HepG2 (cell line): Measurements from ENCODE around the gene TALDO1. TPM values are rescaled to one million over a fixed set of nuclear protein-coding genes. Genes with fewer than 3 reads are reported as not detected.
A peak's percentile ranks its signal among the peaks of the same experiment; 100 is the strongest.

Experiments used
- ARNTL ChIP-seq: sonication (generic); formaldehyde crosslinking; IDR thresholded peaks from 2 replicates; pipeline ENCODE4 v1.4.0; 2020; ENCODE audit warnings: mild to moderate bottlenecking, missing genetic modification reagents
- HNRNPLL ChIP-seq: fragments of 200-400 bp; formaldehyde crosslinking; IDR thresholded peaks from 2 replicates; pipeline ENCODE4 v1.6.1; 2017; ENCODE audit warnings: mild to moderate bottlenecking, low read depth, low read length; ENCODE audit not compliant: poor library complexity, severe bottlenecking
- KMT2A ChIP-seq: sonication (generic); formaldehyde crosslinking; IDR thresholded peaks from 2 replicates; pipeline ENCODE4 v1.4.0; 2020; ENCODE audit warnings: missing genetic modification reagents
- MATR3 ChIP-seq: sonication (generic); formaldehyde crosslinking; IDR thresholded peaks from 2 replicates; pipeline ENCODE4 v1.4.0; 2020; ENCODE audit warnings: missing genetic modification reagents
- MYC ChIP-seq: sonication (generic); formaldehyde crosslinking; IDR thresholded peaks from 2 replicates; pipeline ENCODE4 v1.9.0; 2021; ENCODE audit warnings: missing genetic modification reagents, borderline replicate concordance
- NCOA2 ChIP-seq: sonication (generic); formaldehyde crosslinking; IDR thresholded peaks from 2 replicates; pipeline ENCODE4 v1.8.0; 2022; ENCODE audit warnings: inconsistent platforms
- NR2F2 ChIP-seq: IDR thresholded peaks from 2 replicates; pipeline ENCODE4 v1.6.1; 2012; ENCODE audit warnings: low read depth, inconsistent platforms, borderline replicate concordance
- PITX1 ChIP-seq: sonication (generic); formaldehyde crosslinking; IDR thresholded peaks from 2 replicates; pipeline ENCODE4 v1.5.1; 2020; ENCODE audit warnings: mild to moderate bottlenecking, missing genetic modification reagents
- PPARG ChIP-seq: conservative IDR thresholded peaks from 2 replicates; pipeline ENCODE4 v1.6.1; 2016; ENCODE audit warnings: missing biosample characterization, missing genetic modification reagents
- PRMT3 ChIP-seq: sonication (generic); formaldehyde crosslinking; IDR thresholded peaks from 2 replicates; pipeline ENCODE4 v1.8.1; 2022; ENCODE audit warnings: low read depth, mild to moderate bottlenecking, moderate library complexity, missing genetic modification reagents, borderline replicate concordance
- RARG ChIP-seq: sonication (generic); formaldehyde crosslinking; IDR thresholded peaks from 2 replicates; pipeline ENCODE4 v1.4.0; 2020; ENCODE audit warnings: low read depth, mild to moderate bottlenecking, missing genetic modification reagents
- REPIN1 ChIP-seq: sonication (generic); formaldehyde crosslinking; IDR thresholded peaks from 2 replicates; pipeline ENCODE4 v1.8.0; 2022; ENCODE audit warnings: missing genetic modification reagents, low read depth, mild to moderate bottlenecking, borderline replicate concordance
- SRY ChIP-seq: sonication (generic); formaldehyde crosslinking; IDR thresholded peaks from 2 replicates; pipeline ENCODE4 v1.8.0; 2022; ENCODE audit warnings: mild to moderate bottlenecking, missing genetic modification reagents
- STAG1 ChIP-seq: sonication (generic); formaldehyde crosslinking; IDR thresholded peaks from 2 replicates; pipeline ENCODE4 v1.4.0; 2020; ENCODE audit warnings: missing genetic modification reagents
- ZBTB25 ChIP-seq: IDR thresholded peaks from 2 replicates; pipeline ENCODE4 v1.6.1; 2018; ENCODE audit warnings: missing genetic modification reagents
- ZEB1 ChIP-seq: IDR thresholded peaks from 2 replicates; pipeline ENCODE4 v1.6.1; 2012; ENCODE audit warnings: mild to moderate bottlenecking, low read depth, inconsistent platforms; ENCODE audit not compliant: insufficient replicate concordance
- ZNF207 ChIP-seq: fragments of 450-650 bp; IDR thresholded peaks from 2 replicates; pipeline ENCODE4 v1.6.1; 2016; ENCODE audit warnings: antibody characterized with exemption, borderline replicate concordance
- ZNF567 ChIP-seq: sonication (generic); formaldehyde crosslinking; IDR thresholded peaks from 2 replicates; pipeline ENCODE4 v1.8.1; 2023; ENCODE audit warnings: mild to moderate bottlenecking, missing genetic modification reagents, borderline replicate concordance
- ZNF75D ChIP-seq: sonication (generic); formaldehyde crosslinking; IDR thresholded peaks from 2 replicates; pipeline ENCODE4 v1.8.1; 2023; ENCODE audit warnings: missing genetic modification reagents, mild to moderate bottlenecking, borderline replicate concordance
- polyA plus RNA-seq, 8 experiments: library from polyadenylated mRNA; depleted of rRNA in 3 of 8; stranded (reverse) in 7 of 8; unstranded in 1 of 8; fragments of >200 nt; fragmentation: Illumina TruSeq in 4 of 8; extraction: Trizol in 4 of 8; gene quantifications; 2 replicates each; pipeline versions ENCODE4 v1.2.1 to v1.2.3, GENCODE V29; 2011 to 2016; ENCODE audit warnings: low read depth in 4 of 8, missing spikeins in 1 of 8, mixed read lengths in 1 of 8; ENCODE audit not compliant: insufficient read depth in 1 of 8
- total RNA-seq, 5 experiments: library from RNA; depleted of rRNA; stranded (reverse); fragments of >200 nt; fragmentation: Illumina TruSeq; extraction: Trizol; gene quantifications; 2 replicates each; pipeline ENCODE4 v1.2.3, GENCODE V29; 2016; ENCODE audit warnings: low read depth in 1 of 5
- TF ChIP-seq, protein P1 (sequence below): sonication (generic); formaldehyde crosslinking; IDR thresholded peaks from 2 replicates; pipeline ENCODE4 v1.4.0; 2020; ENCODE audit warnings: missing genetic modification reagents
- TF ChIP-seq, protein P2 (sequence below): sonication (generic); formaldehyde crosslinking; conservative IDR thresholded peaks from 2 replicates; pipeline ENCODE4 v1.8.0; 2022; ENCODE audit warnings: low read depth, missing genetic modification reagents
- TF ChIP-seq, protein P3 (sequence below): IDR thresholded peaks from 2 replicates; pipeline ENCODE4 v1.6.1; 2016; ENCODE audit warnings: mild to moderate bottlenecking, missing biosample characterization, missing genetic modification reagents

The TALDO1 gene
- total and polyA plus RNA-seq, 2 of the 13 experiments (the other 11 are each of a cell fraction or from before 2014, with no cell fraction given): 107 to 240 TPM

DNA sequence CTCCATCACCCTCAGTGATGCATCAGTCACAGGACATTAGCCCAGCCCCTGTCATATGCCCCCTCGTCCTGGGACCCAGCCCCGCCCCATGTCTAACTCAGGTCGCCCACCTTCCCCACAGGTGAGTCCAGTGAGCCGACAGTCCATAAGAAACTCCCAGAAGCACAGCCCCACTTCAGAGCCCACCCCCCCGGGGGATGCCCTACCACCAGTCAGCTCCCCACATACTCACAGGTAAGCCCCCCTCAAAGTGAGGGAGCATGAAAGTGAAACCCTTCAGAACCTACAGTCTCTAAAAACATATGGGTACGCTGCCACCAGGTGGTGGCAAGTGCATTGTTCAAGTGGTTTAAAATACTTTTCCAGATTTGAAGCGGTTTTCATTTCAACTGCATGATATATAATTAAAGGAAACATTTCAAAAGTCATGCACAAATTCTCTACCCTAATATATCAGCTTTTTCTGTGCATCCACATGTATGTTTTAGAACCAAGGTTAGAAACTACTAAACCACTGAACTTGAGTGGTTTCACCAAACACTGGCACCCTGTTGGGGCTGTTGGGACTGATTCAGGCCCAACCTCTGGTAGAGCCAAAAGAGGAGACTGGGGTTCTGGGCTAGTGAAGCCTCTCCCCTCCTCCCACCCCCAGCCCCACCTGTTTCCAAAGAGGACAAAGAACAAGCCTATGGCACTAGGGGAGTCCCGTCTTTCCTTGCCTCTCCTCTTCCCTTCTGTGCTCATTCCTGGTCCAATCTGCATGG lies 24.0 kb upstream of the TALDO1 start (continued):
- TF ChIP-seq, protein P1, sequence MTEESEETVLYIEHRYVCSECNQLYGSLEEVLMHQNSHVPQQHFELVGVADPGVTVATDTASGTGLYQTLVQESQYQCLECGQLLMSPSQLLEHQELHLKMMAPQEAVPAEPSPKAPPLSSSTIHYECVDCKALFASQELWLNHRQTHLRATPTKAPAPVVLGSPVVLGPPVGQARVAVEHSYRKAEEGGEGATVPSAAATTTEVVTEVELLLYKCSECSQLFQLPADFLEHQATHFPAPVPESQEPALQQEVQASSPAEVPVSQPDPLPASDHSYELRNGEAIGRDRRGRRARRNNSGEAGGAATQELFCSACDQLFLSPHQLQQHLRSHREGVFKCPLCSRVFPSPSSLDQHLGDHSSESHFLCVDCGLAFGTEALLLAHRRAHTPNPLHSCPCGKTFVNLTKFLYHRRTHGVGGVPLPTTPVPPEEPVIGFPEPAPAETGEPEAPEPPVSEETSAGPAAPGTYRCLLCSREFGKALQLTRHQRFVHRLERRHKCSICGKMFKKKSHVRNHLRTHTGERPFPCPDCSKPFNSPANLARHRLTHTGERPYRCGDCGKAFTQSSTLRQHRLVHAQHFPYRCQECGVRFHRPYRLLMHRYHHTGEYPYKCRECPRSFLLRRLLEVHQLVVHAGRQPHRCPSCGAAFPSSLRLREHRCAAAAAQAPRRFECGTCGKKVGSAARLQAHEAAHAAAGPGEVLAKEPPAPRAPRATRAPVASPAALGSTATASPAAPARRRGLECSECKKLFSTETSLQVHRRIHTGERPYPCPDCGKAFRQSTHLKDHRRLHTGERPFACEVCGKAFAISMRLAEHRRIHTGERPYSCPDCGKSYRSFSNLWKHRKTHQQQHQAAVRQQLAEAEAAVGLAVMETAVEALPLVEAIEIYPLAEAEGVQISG (CRISPR knock-in tag): no peak
- no peak for TF ChIP-seq NCOA2
- no peak for TF ChIP-seq MYC (CRISPR knock-in tag)
- TF ChIP-seq PPARG (CRISPR knock-in tag): 0 out of 2 replicates have a peak, but pooled peaks have one; percentile 11
- TF ChIP-seq KMT2A (CRISPR knock-in tag): no peak
- no peak for TF ChIP-seq PRMT3 (CRISPR knock-in tag)
- TF ChIP-seq HNRNPLL: no peak
- TF ChIP-seq ZNF207: no peak
- no peak for TF ChIP-seq NR2F2
- TF ChIP-seq, protein P2, sequence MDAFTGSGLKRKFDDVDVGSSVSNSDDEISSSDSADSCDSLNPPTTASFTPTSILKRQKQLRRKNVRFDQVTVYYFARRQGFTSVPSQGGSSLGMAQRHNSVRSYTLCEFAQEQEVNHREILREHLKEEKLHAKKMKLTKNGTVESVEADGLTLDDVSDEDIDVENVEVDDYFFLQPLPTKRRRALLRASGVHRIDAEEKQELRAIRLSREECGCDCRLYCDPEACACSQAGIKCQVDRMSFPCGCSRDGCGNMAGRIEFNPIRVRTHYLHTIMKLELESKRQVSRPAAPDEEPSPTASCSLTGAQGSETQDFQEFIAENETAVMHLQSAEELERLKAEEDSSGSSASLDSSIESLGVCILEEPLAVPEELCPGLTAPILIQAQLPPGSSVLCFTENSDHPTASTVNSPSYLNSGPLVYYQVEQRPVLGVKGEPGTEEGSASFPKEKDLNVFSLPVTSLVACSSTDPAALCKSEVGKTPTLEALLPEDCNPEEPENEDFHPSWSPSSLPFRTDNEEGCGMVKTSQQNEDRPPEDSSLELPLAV (CRISPR knock-in tag): no peak
- TF ChIP-seq ZBTB25 (CRISPR knock-in tag): no peak
- TF ChIP-seq RARG (CRISPR knock-in tag): no peak
- no peak for TF ChIP-seq ARNTL (CRISPR knock-in tag)
- TF ChIP-seq, protein P3, sequence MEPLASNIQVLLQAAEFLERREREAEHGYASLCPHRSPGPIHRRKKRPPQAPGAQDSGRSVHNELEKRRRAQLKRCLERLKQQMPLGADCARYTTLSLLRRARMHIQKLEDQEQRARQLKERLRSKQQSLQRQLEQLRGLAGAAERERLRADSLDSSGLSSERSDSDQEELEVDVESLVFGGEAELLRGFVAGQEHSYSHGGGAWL: no peak
- TF ChIP-seq SRY: no peak
- TF ChIP-seq ZNF567 (CRISPR knock-in tag): no peak
- no peak for TF ChIP-seq ZEB1
- peak; percentile 77 for TF ChIP-seq STAG1 (CRISPR knock-in tag)
- TF ChIP-seq REPIN1: no peak
- no peak for TF ChIP-seq ZNF75D (CRISPR knock-in tag)
- no peak for TF ChIP-seq PITX1 (CRISPR knock-in tag)
- TF ChIP-seq MATR3 (CRISPR knock-in tag): no peak
